GM19193 (cell line): Measurements from ENCODE around the gene GLRX5.
A peak's percentile ranks its signal among the peaks of the same experiment; 100 is the strongest.

Experiments
- POLR2A ChIP-seq: IDR thresholded peaks from 4 replicates; pipeline ENCODE4 v1.6.1; 2011; ENCODE audit not compliant: insufficient read depth, insufficient read length; ENCODE audit errors: extremely low read depth

The GLRX5 gene

GRCh38 chr14:95534299-95535225 is at the start of gene GLRX5:
TSS of gene GLRX5 (plus strand) at chr14:95535050. CDS start at chr14:95535090, 40 bp downstream.
- TF ChIP-seq POLR2A, result peak; percentile 66

DNA sequence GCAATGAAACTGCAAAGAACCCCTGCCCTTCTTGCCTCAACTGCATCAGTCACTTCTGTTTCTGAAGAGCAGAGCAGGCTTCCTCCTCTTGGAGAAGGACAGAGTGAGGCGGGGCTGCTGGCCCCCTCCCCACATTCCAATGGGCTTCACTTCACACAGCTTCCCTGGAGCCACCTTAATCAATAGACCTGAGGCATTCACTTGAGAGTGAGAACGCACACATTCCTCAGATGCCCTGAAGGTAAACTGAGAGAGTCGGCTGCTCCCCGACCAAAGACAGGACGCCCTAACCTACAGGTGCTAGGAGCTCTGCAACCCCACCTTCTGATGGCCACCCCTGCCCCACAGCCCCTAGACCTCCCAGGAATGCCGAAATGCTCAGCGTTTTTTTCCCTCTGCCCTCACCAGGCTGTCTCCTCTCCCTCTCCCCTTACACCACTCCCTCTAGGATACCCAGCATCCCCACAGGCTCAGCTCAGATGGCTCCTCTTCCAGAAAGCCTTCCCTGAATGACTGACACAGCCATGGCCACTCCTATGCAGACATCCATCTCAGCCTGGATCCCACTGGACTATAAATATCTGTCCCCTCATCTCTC is 49.5 kb upstream of the GLRX5 start:
- no peak for TF ChIP-seq POLR2A

GRCh38 chr14:95486875-95487668 is 47.8 kb upstream of the GLRX5 start:
- no peak for TF ChIP-seq POLR2A

DNA sequence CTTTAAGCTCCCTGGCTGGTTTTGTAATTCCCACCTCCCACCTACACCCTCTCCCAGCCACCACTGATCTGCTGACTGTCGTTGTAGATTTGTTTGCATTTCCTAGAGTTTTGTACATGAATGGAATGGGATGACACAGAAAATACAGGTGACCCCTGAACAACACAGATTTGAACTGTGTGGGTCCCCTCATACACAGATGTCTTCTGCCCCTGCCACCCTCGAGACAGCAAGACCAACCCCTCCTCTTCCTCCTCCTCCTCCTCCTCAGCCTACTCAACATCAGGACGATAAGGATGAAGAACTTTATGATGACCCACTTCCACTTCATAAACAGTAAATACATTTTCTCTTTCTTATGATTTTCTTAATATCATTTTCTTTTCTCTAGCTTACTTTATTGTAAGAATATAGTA is 47.2 kb upstream of the GLRX5 start:
- no peak for TF ChIP-seq POLR2A

DNA sequence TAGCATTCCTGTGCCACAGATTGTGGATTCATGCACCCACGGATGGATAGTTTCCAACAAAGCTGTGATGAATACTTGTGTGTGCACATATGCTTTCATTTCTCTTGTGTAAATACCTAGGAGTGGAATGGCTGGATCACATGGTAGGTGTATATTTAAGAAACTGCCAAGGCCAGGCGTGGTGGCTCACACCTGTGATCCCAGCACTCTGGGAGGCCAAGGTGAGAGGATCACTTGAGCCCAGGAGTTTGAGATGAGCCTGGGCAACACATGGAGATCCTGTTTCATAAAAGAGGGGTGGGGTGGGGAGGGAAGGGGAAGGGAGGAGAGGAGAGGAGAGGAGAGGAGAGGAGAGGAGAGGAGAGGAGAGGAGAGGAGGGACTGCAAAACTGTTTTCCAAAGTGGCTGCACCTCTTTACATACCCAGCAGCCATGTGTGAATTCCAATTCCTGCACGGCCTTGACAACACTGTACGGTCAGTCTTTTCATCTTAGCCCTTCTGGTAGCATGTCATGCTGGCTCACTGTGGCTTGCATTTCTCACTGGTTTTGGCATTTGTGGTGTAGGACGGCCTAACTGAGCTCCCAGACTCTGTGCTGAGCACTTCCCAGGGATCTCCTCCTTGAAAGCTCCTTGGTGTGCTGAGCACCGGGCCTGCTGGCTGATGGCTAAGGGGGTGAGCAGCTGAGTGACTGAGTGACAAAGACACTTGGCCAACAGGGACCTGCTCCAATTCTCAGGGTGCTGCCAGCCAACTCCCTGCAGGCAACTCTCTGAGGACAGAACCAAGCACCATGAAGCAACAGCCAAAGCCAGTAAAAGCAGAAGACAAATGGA is 46.3 kb upstream of the GLRX5 start:
- no peak for TF ChIP-seq POLR2A

- TF ChIP-seq POLR2A, result no peak
Measured at GRCh38 chr14:95489214-95490137, 45.4 kb upstream of the GLRX5 start.

DNA sequence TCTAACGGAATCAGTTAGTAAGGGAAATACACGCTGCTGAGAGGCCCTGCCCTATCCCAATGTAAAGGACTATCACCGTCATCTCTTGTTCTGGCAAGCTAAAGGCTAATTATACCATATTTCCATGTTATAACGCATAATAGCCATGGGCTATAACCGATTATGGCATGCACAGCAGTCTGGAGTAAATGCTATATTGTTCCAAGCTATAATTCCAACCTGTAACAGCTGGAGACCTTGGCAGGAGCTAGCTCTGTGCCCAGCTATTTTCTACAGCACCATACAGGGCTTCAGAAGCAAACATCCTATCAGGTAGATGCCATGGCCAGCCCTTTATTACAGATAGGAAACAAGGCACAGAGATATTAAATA is 44.7 kb upstream of the GLRX5 start:
- no peak for TF ChIP-seq POLR2A

DNA sequence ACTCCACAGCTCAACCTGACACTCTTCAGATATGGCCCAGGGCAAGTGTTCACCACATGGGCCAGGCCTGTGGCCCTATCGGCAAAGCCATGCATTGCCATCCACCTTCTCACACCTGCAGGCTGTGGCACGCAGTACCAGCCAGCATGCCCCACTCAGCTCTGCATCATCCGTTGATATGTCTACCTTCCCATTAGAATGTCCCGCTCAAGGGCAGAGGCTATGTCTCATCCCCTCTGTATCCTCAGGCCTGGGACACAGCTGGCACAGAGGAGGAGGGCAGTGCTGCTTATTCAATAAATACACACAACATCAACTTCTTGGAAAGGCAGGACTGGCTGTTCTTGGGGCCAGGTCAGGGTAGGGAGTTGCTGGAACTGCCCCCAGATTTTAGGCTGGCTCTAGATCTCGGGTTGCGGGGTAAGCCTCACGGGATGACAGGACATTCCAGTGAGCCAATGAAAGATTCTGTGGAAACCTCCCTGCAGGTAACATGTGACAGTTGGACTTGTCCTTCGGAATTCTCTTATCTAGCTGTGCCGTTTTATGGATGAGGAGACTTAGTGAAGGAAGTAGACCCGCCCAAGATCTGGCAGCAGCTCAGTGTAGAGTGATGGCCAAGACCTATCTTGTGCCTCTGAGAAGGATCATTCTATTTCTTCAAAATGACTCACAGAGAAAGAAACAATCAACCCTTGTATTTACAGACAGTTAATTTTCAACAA is 44.0 kb upstream of the GLRX5 start:
- TF ChIP-seq POLR2A, result no peak

DNA sequence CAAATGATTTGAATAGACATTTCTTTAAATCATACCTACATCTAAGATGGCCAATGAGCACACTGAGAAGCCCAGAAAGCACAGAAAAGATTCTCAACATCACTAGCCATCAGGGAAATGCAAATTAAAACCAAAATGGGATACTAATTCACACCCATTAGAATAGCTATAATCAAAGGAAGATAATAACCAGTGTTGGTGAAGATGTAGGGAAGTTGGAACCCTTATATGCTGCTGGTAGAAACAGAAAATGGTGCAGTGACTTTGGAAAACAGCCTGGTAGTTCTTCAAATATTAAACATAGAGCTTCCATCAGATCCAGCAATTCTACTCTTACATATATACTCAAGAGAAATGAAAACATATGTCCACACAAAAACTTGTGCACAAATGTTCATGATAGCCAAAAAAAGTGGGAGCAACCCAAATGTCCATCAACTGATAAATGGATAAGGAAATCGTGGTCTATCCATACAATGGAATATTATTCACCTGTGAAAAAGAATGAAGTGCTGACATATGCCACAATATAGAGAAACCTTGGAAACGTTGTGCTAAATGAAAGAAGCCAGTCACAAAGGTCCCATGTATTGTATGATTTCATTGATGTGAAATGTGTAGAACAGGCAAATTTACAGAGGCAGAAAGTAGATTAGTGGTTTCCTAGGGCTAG is 42.8 kb upstream of the GLRX5 start:
- TF ChIP-seq POLR2A, result no peak

DNA sequence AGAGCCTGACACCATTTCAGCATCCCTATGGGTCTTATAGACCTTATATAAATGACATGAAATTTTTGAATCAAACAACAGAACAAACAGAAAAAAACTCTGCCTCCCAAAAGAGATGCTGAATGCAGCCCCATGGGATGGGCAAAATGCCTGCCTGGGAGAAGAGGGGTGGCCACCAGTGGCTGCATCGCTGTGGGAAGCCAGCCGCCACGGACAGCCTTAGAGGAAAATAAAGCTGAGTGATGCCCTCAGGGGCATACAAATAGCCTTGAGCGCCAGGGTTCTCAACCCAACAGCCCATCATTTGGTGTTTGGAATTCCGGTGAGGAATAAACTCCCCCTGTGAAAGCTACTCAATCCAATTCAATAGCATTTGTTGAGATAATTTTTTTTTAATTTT is 41.3 kb upstream of the GLRX5 start:
- TF ChIP-seq POLR2A, result no peak

DNA sequence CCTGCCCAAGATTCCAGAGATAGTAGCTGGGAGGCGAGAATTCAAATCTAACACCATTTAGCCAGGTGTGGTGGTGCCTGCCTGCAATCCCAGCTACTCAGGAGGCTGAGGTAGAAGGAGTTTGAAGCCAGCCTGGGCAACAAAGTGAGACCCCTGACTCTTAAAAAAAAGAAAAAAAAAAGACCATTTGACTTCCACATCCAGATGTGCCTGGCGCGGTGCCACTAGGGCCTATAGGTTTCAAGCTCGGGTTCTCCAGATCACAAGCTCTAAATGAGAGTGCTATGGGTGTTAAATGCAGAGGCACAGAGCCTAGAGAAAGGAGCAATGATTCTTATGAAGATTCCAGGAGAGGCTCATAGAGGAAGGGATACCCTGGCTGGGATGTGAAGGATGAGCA is 40.9 kb upstream of the GLRX5 start:
- no peak for TF ChIP-seq POLR2A

DNA sequence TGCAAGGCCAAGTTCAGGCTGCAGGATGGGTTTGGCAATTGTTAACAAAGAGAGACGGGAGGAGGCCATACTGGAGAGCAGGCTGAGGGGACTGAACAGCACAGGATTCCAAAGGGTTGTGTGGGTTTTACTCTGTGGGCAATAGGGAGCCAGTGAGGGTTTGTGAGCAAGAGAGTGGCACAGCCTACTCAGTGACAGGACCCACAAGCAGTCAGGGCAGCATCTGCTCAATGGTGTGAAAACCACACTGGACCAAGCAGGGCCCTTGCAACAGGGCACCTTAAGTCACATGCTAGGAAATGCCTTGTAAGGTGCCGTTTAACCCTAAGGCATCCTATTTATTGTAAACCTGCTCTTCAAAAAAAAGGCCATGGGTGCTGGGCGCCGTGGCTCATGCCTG is 40.4 kb upstream of the GLRX5 start:
- no peak for TF ChIP-seq POLR2A
